OCI-LY3 (cell line): ENCODE results near the gene GABRR2.

Experiments used
- CTCF ChIP-seq: fragments of 200-600, 300-600 bp; sonication (generic); IDR thresholded peaks from 2 replicates; pipeline ENCODE4 v1.5.1; 2014; ENCODE audit warnings: antibody characterized with exemption, low read length, low read depth
- EZH2phosphoT487 ChIP-seq: fragments of 200-600 bp; shearing (Covaris generic); IDR thresholded peaks from 2 replicates; pipeline ENCODE4 v1.6.1; 2018; ENCODE audit warnings: antibody characterized with exemption, mixed run types, low read depth

DNA sequence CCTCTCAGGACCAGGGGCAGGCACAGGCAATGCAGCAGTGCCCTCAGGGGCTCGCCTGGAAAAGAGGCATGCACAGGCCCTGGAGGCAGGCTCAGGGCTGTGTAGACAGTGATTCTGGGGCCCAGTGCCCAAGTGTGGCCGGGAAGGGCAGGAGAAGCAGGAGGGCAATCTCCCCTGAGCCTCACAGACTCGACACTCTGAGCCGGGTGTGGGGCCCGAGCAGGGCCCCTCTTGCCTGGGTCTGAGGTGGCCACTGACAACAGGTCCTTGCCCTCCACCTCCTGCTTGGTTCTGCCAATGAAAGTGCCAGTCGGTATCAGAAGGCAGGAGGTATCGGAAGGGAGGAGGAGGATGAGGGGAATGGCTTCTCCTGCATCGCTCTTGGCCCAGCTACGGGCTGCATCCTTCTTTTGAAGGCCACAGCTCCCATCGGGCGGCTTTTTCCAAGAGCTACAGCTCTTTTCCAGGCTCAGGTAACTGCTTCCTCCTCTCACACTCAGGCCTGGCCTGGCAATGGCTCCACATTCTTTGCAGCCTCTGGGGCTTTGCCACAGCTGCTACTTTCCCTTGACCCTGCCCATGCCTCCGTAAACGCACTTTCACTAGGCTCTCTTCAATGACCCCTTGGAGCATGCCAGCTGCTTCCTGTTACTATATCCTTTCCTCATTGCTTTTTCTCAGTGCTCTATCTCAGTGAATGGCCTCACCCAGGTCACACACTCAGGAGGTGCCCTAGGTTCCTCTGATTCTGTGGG is 24.5 kb downstream of the GABRR2 start:
- TF ChIP-seq CTCF, result no peak
- no peak for TF ChIP-seq EZH2phosphoT487
